ENCODE results near the gene EHF. TPM values are rescaled to one million over a fixed set of nuclear protein-coding genes. Genes with fewer than 3 reads are reported as not detected.

Gene EHF
- polyA plus RNA-seq, 1 of the 3 experiments (the other 2 are of a cell fraction), result not detected

DNA sequence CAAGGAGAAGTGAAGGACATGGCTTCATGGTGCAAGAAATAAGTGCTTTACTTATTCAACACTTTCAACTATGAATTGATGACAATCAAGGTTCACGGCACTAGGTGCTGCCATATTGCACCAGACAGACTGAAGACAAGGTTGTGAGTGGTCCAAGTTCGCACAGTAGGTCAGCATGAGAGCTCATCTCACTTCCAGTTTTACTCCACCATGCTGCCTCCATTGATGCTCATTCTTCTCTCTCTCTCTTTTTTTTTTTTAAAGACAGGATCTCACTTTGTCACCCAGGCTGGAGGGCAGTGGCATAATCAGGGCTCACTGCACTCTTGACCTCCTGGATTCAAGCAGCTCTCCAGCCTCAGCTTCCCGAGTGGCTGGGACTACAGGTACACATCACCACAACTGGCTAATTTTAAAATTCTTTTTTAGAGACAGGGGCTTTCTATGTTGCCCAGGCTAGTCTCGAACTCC, 47.7 kb downstream of the EHF start (continued):
- TF ChIP-seq GATA2 (CRISPR knock-in tag; IDR thresholded peaks at IDR 0.05) (no peak), MEF2A (IDR thresholded peaks at IDR 0.05; ENCODE audit: borderline replicate concordance, low read depth) (no peak), RXRA (IDR thresholded peaks at IDR 0.05; ENCODE audit: borderline replicate concordance, low read depth) (no peak), TAF1 (IDR thresholded peaks at IDR 0.05; ENCODE audit: borderline replicate concordance, low read depth, low read length) (no peak), GABPA (IDR thresholded peaks at IDR 0.05; ENCODE audit: low read depth) (no peak)
- TF ChIP-seq, protein P1, sequence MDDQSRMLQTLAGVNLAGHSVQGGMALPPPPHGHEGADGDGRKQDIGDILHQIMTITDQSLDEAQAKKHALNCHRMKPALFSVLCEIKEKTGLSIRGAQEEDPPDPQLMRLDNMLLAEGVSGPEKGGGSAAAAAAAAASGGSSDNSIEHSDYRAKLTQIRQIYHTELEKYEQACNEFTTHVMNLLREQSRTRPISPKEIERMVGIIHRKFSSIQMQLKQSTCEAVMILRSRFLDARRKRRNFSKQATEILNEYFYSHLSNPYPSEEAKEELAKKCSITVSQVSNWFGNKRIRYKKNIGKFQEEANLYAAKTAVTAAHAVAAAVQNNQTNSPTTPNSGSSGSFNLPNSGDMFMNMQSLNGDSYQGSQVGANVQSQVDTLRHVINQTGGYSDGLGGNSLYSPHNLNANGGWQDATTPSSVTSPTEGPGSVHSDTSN (IDR thresholded peaks at IDR 0.05), result no peak

DNA sequence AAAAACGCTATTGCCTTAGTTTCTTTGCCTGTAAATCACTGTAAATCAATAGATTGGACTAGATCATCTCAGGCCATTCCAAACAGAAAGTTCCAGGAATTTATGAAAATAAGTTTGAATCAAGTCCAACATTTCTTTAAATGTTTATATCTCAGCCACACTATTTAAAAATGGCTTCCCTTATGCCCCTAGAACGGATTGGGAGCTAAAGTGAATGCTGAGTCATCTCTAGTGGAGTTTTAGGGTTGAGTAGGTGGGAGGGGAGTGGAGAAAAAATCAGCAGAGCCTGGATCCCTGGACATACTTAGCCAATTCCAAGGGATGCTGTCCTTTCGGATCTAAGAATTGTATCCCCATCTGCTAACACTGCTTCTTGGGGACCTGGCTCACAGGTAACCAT, 48.6 kb downstream of the EHF start:
- no peaks in the 10 kb centered on the region for H3K79me2 ChIP-seq (ENCODE audit: insufficient read depth)
- no peak overlapping the region for H3K9ac ChIP-seq
- no peak overlapping the region for H2AFZ ChIP-seq (ENCODE audit: low read depth)
- TF ChIP-seq RAD21 (IDR thresholded peaks at IDR 0.05; ENCODE audit: low read length), result no peak
- TF ChIP-seq MXI1 (IDR thresholded peaks at IDR 0.05; ENCODE audit: low read depth, low read length), result no peak
- TF ChIP-seq TCF12 (IDR thresholded peaks at IDR 0.05), result no peak
- TF ChIP-seq, protein P1 (IDR thresholded peaks at IDR 0.05), result no peak
- TF ChIP-seq NRF1 (IDR thresholded peaks at IDR 0.05; ENCODE audit: low read depth, low read length), result no peak
- no peak for TF ChIP-seq RCOR1 (IDR thresholded peaks at IDR 0.05; ENCODE audit: low read length)
- no peak for TF ChIP-seq NFIC (IDR thresholded peaks at IDR 0.05; ENCODE audit: borderline replicate concordance)
- no peak for TF ChIP-seq EZH2phosphoT487 (IDR thresholded peaks at IDR 0.05; ENCODE audit: borderline replicate concordance, low read depth)
- DNase-seq, result no peak
- no peak overlapping the region for H3K4me3 ChIP-seq (ENCODE audit: low read depth in 2 of 2, low read length in 1 of 2)
- ChIA-PET CTCF (no interaction called here), POLR2A (no interaction called here)
- H3K9me3 ChIP-seq, result no peaks in the 10 kb centered on the region
- 32% methylated on average over 3 of the region's 3 CpGs for WGBS (ENCODE audit: low lambda C conversion rate)
- H3F3A ChIP-seq (replicated peaks; ENCODE audit: insufficient read depth), result no peaks in the 10 kb centered on the region
- peaks cover 5% of the 10 kb centered on the region; the same call in 1 of the 2 replicates for H3K27me3 ChIP-seq (ENCODE audit: insufficient read depth)
- no peaks in the 10 kb centered on the region for H4K20me1 ChIP-seq (ENCODE audit: insufficient read depth)
- no peaks in the 10 kb centered on the region for H3K4me1 ChIP-seq (ENCODE audit: control insufficient read depth in 1 of 2, insufficient read depth in 2 of 2, low read depth in 1 of 2, low read length in 1 of 2)
- no peaks in the 10 kb centered on the region for H3K9me2 ChIP-seq
- H3K4me2 ChIP-seq, result no peak overlapping the region
- H3K36me3 ChIP-seq (replicated peaks in 1 of 2; ENCODE audit: control insufficient read depth in 1 of 2, insufficient read depth in 2 of 2, low read length in 1 of 2), result no peaks in the 10 kb centered on the region
- H3K27ac ChIP-seq (ENCODE audit: low read depth in 2 of 2, low read length in 1 of 2), result no peak overlapping the region

- 54% methylated on average over 1 of the region's 1 CpG for WGBS (ENCODE audit: low lambda C conversion rate)
- Histone ChIP-seq H3K79me2 (ENCODE audit: insufficient read depth) (no peaks in the 10 kb centered on the region), H3K27ac (ENCODE audit: low read depth in 2 of 2, low read length in 1 of 2) (no peak overlapping the region), H4K20me1 (ENCODE audit: insufficient read depth) (no peaks in the 10 kb centered on the region), H3K4me3 (ENCODE audit: low read depth in 2 of 2, low read length in 1 of 2) (no peak overlapping the region), H2AFZ (ENCODE audit: low read depth) (no peak overlapping the region), H3F3A (replicated peaks; ENCODE audit: insufficient read depth) (no peaks in the 10 kb centered on the region), H3K36me3 (replicated peaks in 1 of 2; ENCODE audit: control insufficient read depth in 1 of 2, insufficient read depth in 2 of 2, low read length in 1 of 2) (no peaks in the 10 kb centered on the region), H3K9ac (no peak overlapping the region), H3K27me3 (ENCODE audit: insufficient read depth) (peaks cover 5% of the 10 kb centered on the region; the same call in 1 of the 2 replicates), H3K9me3 (no peaks in the 10 kb centered on the region), H3K9me2 (no peaks in the 10 kb centered on the region), H3K4me1 (ENCODE audit: control insufficient read depth in 1 of 2, insufficient read depth in 2 of 2, low read depth in 1 of 2, low read length in 1 of 2) (no peaks in the 10 kb centered on the region), H3K4me2 (no peak overlapping the region)
- ChIA-PET CTCF (no interaction called here), POLR2A (no interaction called here)
- TF ChIP-seq MAX (IDR thresholded peaks at IDR 0.05; ENCODE audit: low read depth) (no peak), ELF1 (IDR thresholded peaks at IDR 0.05) (no peak), MXI1 (IDR thresholded peaks at IDR 0.05; ENCODE audit: low read depth, low read length) (no peak), MEF2A (IDR thresholded peaks at IDR 0.05; ENCODE audit: borderline replicate concordance, low read depth) (no peak)
- TF ChIP-seq, protein P1 (IDR thresholded peaks at IDR 0.05), result no peak
- DNase-seq, result no peak
Measured at GRCh38 chr11:34671117-34671516, 50.2 kb downstream of the EHF start.

All from SK-N-SH (cell line).